HCT116 (cell line): ENCODE data around the gene TPM3. TPM values are rescaled to one million over a fixed set of nuclear protein-coding genes. Genes with fewer than 3 reads are reported as not detected.

ENCODE experiments used
- ATAC-seq: fragments of 200-7000 bp; cut with Tn5 transposase; 2 replicates; pipeline ENCODE4 v1.9.1; 2020; ENCODE audit warnings: mild to moderate bottlenecking, moderate library complexity
- BruUV-seq: library from RNA; stranded (reverse); fragments of 400-500 nt; replicated peaks from 2 replicates; lab custom pipeline; 2021; lab: Mats Ljungman, UMichigan
- CTCF ChIA-PET: fragments of 300-600 bp; sonication (Branson Sonifier 250); formaldehyde crosslinking; loops from one replicate; lab custom pipeline; 2021; ENCODE audit warnings: antibody characterized with exemption; lab: Charles Lee
- POLR2A ChIA-PET: fragments of 300-600, 350-600 bp; sonication (Branson Sonifier 250); formaldehyde crosslinking; loops from one replicate; lab custom pipeline; 2021; ENCODE audit warnings: antibody characterized with exemption; lab: Charles Lee
- RAD21 ChIA-PET, 2 experiments: fragments of 300-600 bp; sonication (Branson Sonifier 250); formaldehyde crosslinking; loops; one replicate each; lab custom pipeline; 2023; ENCODE audit warnings: low total read pairs in 2 of 2; ENCODE audit not compliant: uncharacterized antibody in 2 of 2, unreplicated experiment in 2 of 2, low non-redundant PET in 1 of 2; lab: Charles Lee
- DNase-seq: peaks from one replicate; pipeline ENCODE4 v3.0.0-alpha.2; 2010; ENCODE audit warnings: low read depth, low spot score
- H2AFZ ChIP-seq: fragments of 200-600 bp; shearing (Covaris generic), sonication (generic); 2 replicates; pipeline ENCODE4 v1.6.1; 2017; ENCODE audit warnings: low read depth, mixed run types, mixed read lengths, antibody characterized with exemption, low read length; ENCODE audit not compliant: poor library complexity, severe bottlenecking
- H3K27ac ChIP-seq: 2 replicates; pipeline ENCODE4 v1.5.1; 2012; ENCODE audit warnings: low read depth, low read length
- H3K27me3 ChIP-seq: fragments of 200-600 bp; sonication (generic); 2 replicates; pipeline ENCODE4 v1.6.1; 2016; ENCODE audit warnings: mixed run types, low read length, mixed read lengths; ENCODE audit not compliant: insufficient read depth
- H3K36me3 ChIP-seq, 2 experiments: fragments of 200-500 bp in 1 of 2; fragments of 200-600 bp in 1 of 2; sonication (Bioruptor generic) in 1 of 2; sonication (generic) in 1 of 2; 2 replicates each; pipeline versions ENCODE4 v1.5.1 to v1.6.1; 2014 to 2016; ENCODE audit warnings: low read length in 2 of 2, inconsistent platforms in 1 of 2, mixed read lengths in 1 of 2, mixed run types in 1 of 2; ENCODE audit not compliant: insufficient read depth in 2 of 2, control insufficient read depth in 1 of 2
- H3K4me1 ChIP-seq, 2 experiments: fragments of 200-600 bp in 1 of 2; sonication (generic) in 1 of 2; 2 replicates each; pipeline versions ENCODE4 v1.5.1 to v1.6.1; 2012 to 2017; ENCODE audit warnings: low read length in 2 of 2, inconsistent platforms in 1 of 2, mild to moderate bottlenecking in 1 of 2, mixed read lengths in 1 of 2, mixed run types in 1 of 2, moderate library complexity in 1 of 2; ENCODE audit not compliant: insufficient read depth in 2 of 2, control insufficient read depth in 1 of 2
- H3K4me2 ChIP-seq: fragments of 200-600 bp; sonication (generic); 2 replicates; pipeline ENCODE4 v1.6.1; 2017; ENCODE audit warnings: mixed run types, low read length, mixed read lengths
- H3K4me3 ChIP-seq, 2 experiments: fragments of 200-600 bp in 1 of 2; sonication (generic) in 1 of 2; replicated peaks in 1 of 2; 2 replicates each; pipeline ENCODE4 v1.5.1; 2011 to 2016; ENCODE audit warnings: low read length in 2 of 2, control low read depth in 1 of 2, low read depth in 1 of 2, mild to moderate bottlenecking in 1 of 2, mixed read lengths in 1 of 2, mixed run types in 1 of 2
- H3K79me2 ChIP-seq: fragments of 200-600 bp; sonication (generic); 2 replicates; pipeline ENCODE4 v1.6.1; 2017; ENCODE audit warnings: mild to moderate bottlenecking, mixed run types, low read length, moderate library complexity, mixed read lengths; ENCODE audit not compliant: insufficient read depth
- H3K9ac ChIP-seq: fragments of 200-600 bp; sonication (generic); 2 replicates; pipeline ENCODE4 v1.6.1; 2016; ENCODE audit warnings: low read length, mixed read lengths
- H3K9me2 ChIP-seq: fragments of 200-600 bp; sonication (generic), shearing (Covaris generic); 2 replicates; pipeline ENCODE4 v1.6.1; 2017; ENCODE audit warnings: mixed run types, mild to moderate bottlenecking, moderate library complexity; ENCODE audit not compliant: insufficient read depth
- H3K9me3 ChIP-seq, 2 experiments: fragments of 200-500 bp in 1 of 2; fragments of 200-600 bp in 1 of 2; sonication (Bioruptor generic) in 1 of 2; sonication (generic) in 1 of 2; 2 replicates each; pipeline ENCODE4 v1.6.1; 2014 to 2017; ENCODE audit warnings: low read length in 2 of 2, mixed read lengths in 2 of 2, inconsistent platforms in 1 of 2, low read depth in 1 of 2, mild to moderate bottlenecking in 1 of 2, mixed run types in 1 of 2, moderate library complexity in 1 of 2; ENCODE audit not compliant: control insufficient read depth in 1 of 2, insufficient read depth in 1 of 2
- H4K20me1 ChIP-seq: fragments of 200-600 bp; sonication (generic), shearing (Covaris generic); 2 replicates; pipeline ENCODE4 v1.6.1; 2017; ENCODE audit warnings: mixed run types, mild to moderate bottlenecking, moderate library complexity; ENCODE audit not compliant: insufficient read depth
- CBX3 ChIP-seq: IDR thresholded peaks from 2 replicates; pipeline ENCODE4 v1.6.1; 2012; ENCODE audit warnings: low read depth
- EGR1 ChIP-seq: IDR thresholded peaks from 2 replicates; pipeline ENCODE4 v1.6.1; 2012; ENCODE audit warnings: low read depth
- ELF1 ChIP-seq: IDR thresholded peaks from 2 replicates; pipeline ENCODE4 v1.6.1; 2012; ENCODE audit warnings: low read depth, borderline replicate concordance
- EZH2 ChIP-seq: fragments of 200-600 bp; sonication (generic); IDR thresholded peaks from 2 replicates; pipeline ENCODE4 v1.6.1; 2017; ENCODE audit warnings: antibody characterized with exemption, mixed run types
- EZH2phosphoT487 ChIP-seq: fragments of 200-600 bp; IDR thresholded peaks from 2 replicates; pipeline ENCODE4 v1.6.1; 2018; ENCODE audit warnings: antibody characterized with exemption, borderline replicate concordance
- FOSL1 ChIP-seq: IDR thresholded peaks from 2 replicates; pipeline ENCODE4 v1.6.1; 2012; ENCODE audit warnings: low read depth
- JUND ChIP-seq: IDR thresholded peaks from 2 replicates; pipeline ENCODE4 v1.6.1; 2012
- POLR2A ChIP-seq: IDR thresholded peaks from 2 replicates; pipeline ENCODE4 v1.7.0; 2011; ENCODE audit warnings: borderline replicate concordance; ENCODE audit not compliant: insufficient read depth, insufficient read length; ENCODE audit errors: extremely low read depth
- POLR2AphosphoS5 ChIP-seq: IDR thresholded peaks from 2 replicates; pipeline ENCODE4 v1.6.1; 2011; ENCODE audit warnings: mild to moderate bottlenecking, low read depth, low read length, moderate library complexity
- RAD21 ChIP-seq: IDR thresholded peaks from 2 replicates; pipeline ENCODE4 v1.6.1; 2012; ENCODE audit warnings: low read depth, mild to moderate bottlenecking
- REST ChIP-seq: IDR thresholded peaks from 2 replicates; pipeline ENCODE4 v1.6.1; 2012; ENCODE audit warnings: low read depth
- SIN3A ChIP-seq: IDR thresholded peaks from 2 replicates; pipeline ENCODE4 v1.6.1; 2012; ENCODE audit warnings: low read depth
- SP1 ChIP-seq: IDR thresholded peaks from 2 replicates; pipeline ENCODE4 v1.6.1; 2012; ENCODE audit warnings: low read depth
- TCF7L2 ChIP-seq: IDR thresholded peaks from 2 replicates; pipeline ENCODE4 v1.7.0; 2011; ENCODE audit warnings: borderline replicate concordance, inconsistent platforms; ENCODE audit not compliant: insufficient read depth, insufficient read length; ENCODE audit errors: extremely low read depth
- YY1 ChIP-seq: IDR thresholded peaks from 2 replicates; pipeline ENCODE4 v1.6.1; 2011; ENCODE audit warnings: low read length, low read depth, moderate library complexity, mild to moderate bottlenecking; ENCODE audit not compliant: insufficient replicate concordance; ENCODE audit errors: extremely low read depth
- ZFX ChIP-seq: fragments of 450-650 bp; IDR thresholded peaks from 2 replicates; pipeline ENCODE4 v1.6.1; 2017
- ZNF274 ChIP-seq: fragments of 200-500 bp; sonication (Bioruptor generic); IDR thresholded peaks from 2 replicates; pipeline ENCODE4 v1.6.1; 2014; ENCODE audit warnings: mild to moderate bottlenecking, low read depth, low read length, inconsistent platforms
- intact Hi-C: fragments of 100-400 bp; cut with micrococcal nuclease; formaldehyde crosslinking; loops from 2 replicates; pipeline ENCODE4 v1.10.0; 2022
- total RNA-seq: library from RNA; stranded (reverse); gene quantifications from one replicate; pipeline ENCODE4 v1.2.1, GENCODE V29; 2021; ENCODE audit not compliant: unreplicated experiment
- TF ChIP-seq, protein P1 (sequence below): IDR thresholded peaks from 2 replicates; pipeline ENCODE4 v1.6.1; 2012
- TF ChIP-seq, protein P2 (sequence below): IDR thresholded peaks from 2 replicates; pipeline ENCODE4 v1.6.1; 2011; ENCODE audit warnings: mild to moderate bottlenecking, low read length, moderate library complexity; ENCODE audit not compliant: insufficient replicate concordance; ENCODE audit errors: extremely low read depth
- TF ChIP-seq, protein P3 (sequence below): IDR thresholded peaks from 2 replicates; pipeline ENCODE4 v1.6.1; 2012

Gene TPM3
- total RNA-seq, 1 experiment from 2014 or later: 457 TPM

GRCh38 chr1:154178013-154178412 lies 13.9 kb downstream of the TPM3 start:
- CTCF ChIA-PET: no interaction called here
- intact Hi-C loops: no loop called here
- no TSS peak for BruUV-seq
- peaks cover 11 to 28% of the 10 kb centered on the region in 2 experiments for H3K4me1 ChIP-seq
- H3K4me2 ChIP-seq: no peak overlapping the region
- H3K27me3 ChIP-seq: no peaks in the 10 kb centered on the region
- H3K4me3 ChIP-seq: no peak overlapping the region
- no peak overlapping the region for H2AFZ ChIP-seq
- RAD21 ChIA-PET: no interaction called here
- peaks cover 28 to 49% of the 10 kb centered on the region in 2 experiments for H3K36me3 ChIP-seq
- TF ChIP-seq CBX3: no peak
- TF ChIP-seq, protein P1, sequence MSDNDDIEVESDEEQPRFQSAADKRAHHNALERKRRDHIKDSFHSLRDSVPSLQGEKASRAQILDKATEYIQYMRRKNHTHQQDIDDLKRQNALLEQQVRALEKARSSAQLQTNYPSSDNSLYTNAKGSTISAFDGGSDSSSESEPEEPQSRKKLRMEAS: no peak
- TF ChIP-seq FOSL1: no peak
- TF ChIP-seq SP1: no peak
- TF ChIP-seq YY1: no peak
- TF ChIP-seq TCF7L2: no peak
- no peak for TF ChIP-seq SIN3A
- no peak for TF ChIP-seq POLR2AphosphoS5
- TF ChIP-seq ELF1: no peak
- TF ChIP-seq POLR2A: no peak
- no peak for TF ChIP-seq EGR1
- no peak for TF ChIP-seq ZNF274
- no peak for TF ChIP-seq EZH2phosphoT487
- no peak for TF ChIP-seq REST
- TF ChIP-seq RAD21: no peak
- TF ChIP-seq, protein P2, sequence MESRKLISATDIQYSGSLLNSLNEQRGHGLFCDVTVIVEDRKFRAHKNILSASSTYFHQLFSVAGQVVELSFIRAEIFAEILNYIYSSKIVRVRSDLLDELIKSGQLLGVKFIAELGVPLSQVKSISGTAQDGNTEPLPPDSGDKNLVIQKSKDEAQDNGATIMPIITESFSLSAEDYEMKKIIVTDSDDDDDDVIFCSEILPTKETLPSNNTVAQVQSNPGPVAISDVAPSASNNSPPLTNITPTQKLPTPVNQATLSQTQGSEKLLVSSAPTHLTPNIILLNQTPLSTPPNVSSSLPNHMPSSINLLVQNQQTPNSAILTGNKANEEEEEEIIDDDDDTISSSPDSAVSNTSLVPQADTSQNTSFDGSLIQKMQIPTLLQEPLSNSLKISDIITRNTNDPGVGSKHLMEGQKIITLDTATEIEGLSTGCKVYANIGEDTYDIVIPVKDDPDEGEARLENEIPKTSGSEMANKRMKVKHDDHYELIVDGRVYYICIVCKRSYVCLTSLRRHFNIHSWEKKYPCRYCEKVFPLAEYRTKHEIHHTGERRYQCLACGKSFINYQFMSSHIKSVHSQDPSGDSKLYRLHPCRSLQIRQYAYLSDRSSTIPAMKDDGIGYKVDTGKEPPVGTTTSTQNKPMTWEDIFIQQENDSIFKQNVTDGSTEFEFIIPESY: no peak
- TF ChIP-seq JUND: no peak
- TF ChIP-seq ZFX: no peak
- TF ChIP-seq, protein P3, sequence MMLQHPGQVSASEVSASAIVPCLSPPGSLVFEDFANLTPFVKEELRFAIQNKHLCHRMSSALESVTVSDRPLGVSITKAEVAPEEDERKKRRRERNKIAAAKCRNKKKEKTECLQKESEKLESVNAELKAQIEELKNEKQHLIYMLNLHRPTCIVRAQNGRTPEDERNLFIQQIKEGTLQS: no peak
- TF ChIP-seq EZH2: no peak
- POLR2A ChIA-PET: no interaction called here
- H3K9me2 ChIP-seq: no peaks in the 10 kb centered on the region
- H4K20me1 ChIP-seq: peaks cover 51% of the 10 kb centered on the region; the same call in 1 of the 2 replicates
- no peak overlapping the region for H3K9ac ChIP-seq
- DNase-seq (no peak), ATAC-seq (no peak)
- no peaks in the 10 kb centered on the region for H3K9me3 ChIP-seq
- H3K27ac ChIP-seq: no peak overlapping the region
- peaks cover 91% of the 10 kb centered on the region for H3K79me2 ChIP-seq
